ENCODE measurements around the gene RALGPS1.

RALGPS1 gene

GRCh38 chr9:126914458-126915280, at the start of gene RALGPS1:
Gene RALGPS1, plus strand, starts transcription at chr9:126914782. Its CDS starts 47,508 bp downstream, at chr9:126962290.
- H3K4me3 ChIP-seq (ENCODE audit: low read depth, low read length): peak within 1 kb of the TSS; percentile 53

- no peak overlapping the region for H3K4me3 ChIP-seq (ENCODE audit: low read depth, low read length)
Measured at GRCh38 chr9:126869368-126869767, 45.2 kb upstream of the RALGPS1 start.

GRCh38 chr9:126872516-126872915, 42.1 kb upstream of the RALGPS1 start:
- H3K4me3 ChIP-seq (ENCODE audit: low read depth, low read length): no peak overlapping the region

GRCh38 chr9:126874546-126875314, 39.9 kb upstream of the RALGPS1 start:
- no peak overlapping the region for H3K4me3 ChIP-seq (ENCODE audit: low read depth, low read length)

GRCh38 chr9:126875756-126876510, 38.6 kb upstream of the RALGPS1 start:
- H3K4me3 ChIP-seq (ENCODE audit: low read depth, low read length): no peak overlapping the region

GRCh38 chr9:126876531-126876930, 38.1 kb upstream of the RALGPS1 start:
- no peak overlapping the region for H3K4me3 ChIP-seq (ENCODE audit: low read depth, low read length)

- H3K4me3 ChIP-seq (ENCODE audit: low read depth, low read length): no peak overlapping the region
Measured at GRCh38 chr9:126877418-126877817, 37.2 kb upstream of the RALGPS1 start.

GRCh38 chr9:126879288-126879687, 35.3 kb upstream of the RALGPS1 start:
- H3K4me3 ChIP-seq (ENCODE audit: low read depth, low read length): no peak overlapping the region

GRCh38 chr9:126880226-126880946, 34.2 kb upstream of the RALGPS1 start:
- no peak overlapping the region for H3K4me3 ChIP-seq (ENCODE audit: low read depth, low read length)

- no peak overlapping the region for H3K4me3 ChIP-seq (ENCODE audit: low read depth, low read length)
Measured at GRCh38 chr9:126880947-126881332, 33.6 kb upstream of the RALGPS1 start.

GRCh38 chr9:126882746-126883145, 31.8 kb upstream of the RALGPS1 start:
- H3K4me3 ChIP-seq (ENCODE audit: low read depth, low read length): no peak overlapping the region

GRCh38 chr9:126883636-126884035, 30.9 kb upstream of the RALGPS1 start:
- H3K4me3 ChIP-seq (ENCODE audit: low read depth, low read length): no peak overlapping the region

- no peak overlapping the region for H3K4me3 ChIP-seq (ENCODE audit: low read depth, low read length)
Measured at GRCh38 chr9:126885131-126885641, 29.4 kb upstream of the RALGPS1 start.

- no peak overlapping the region for H3K4me3 ChIP-seq (ENCODE audit: low read depth, low read length)
Measured at GRCh38 chr9:126886034-126886822, 28.4 kb upstream of the RALGPS1 start.

- H3K4me3 ChIP-seq (ENCODE audit: low read depth, low read length): no peak overlapping the region
Measured at GRCh38 chr9:126886897-126887296, 27.7 kb upstream of the RALGPS1 start.

- no peak overlapping the region for H3K4me3 ChIP-seq (ENCODE audit: low read depth, low read length)
Measured at GRCh38 chr9:126891676-126892075, 22.9 kb upstream of the RALGPS1 start.

- H3K4me3 ChIP-seq (ENCODE audit: low read depth, low read length): no peak overlapping the region
Measured at GRCh38 chr9:126893079-126893478, 21.5 kb upstream of the RALGPS1 start.

- H3K4me3 ChIP-seq (ENCODE audit: low read depth, low read length): no peak overlapping the region
Measured at GRCh38 chr9:126894052-126894603, 20.5 kb upstream of the RALGPS1 start.

GRCh38 chr9:126902210-126902609, 12.4 kb upstream of the RALGPS1 start:
- no peak overlapping the region for H3K4me3 ChIP-seq (ENCODE audit: low read depth, low read length)

Measured in iPS-11a (cell line).